Common myeloid progenitor, CD34-positive (primary cell): ENCODE results near the gene MYL12A.
A peak's percentile ranks its signal among the peaks of the same experiment; 100 is the strongest.

Experiments
- CTCF ChIA-PET: fragments of 350-600 bp; sonication (Branson Sonifier 250); formaldehyde crosslinking; loops from one replicate; lab custom pipeline; 2021; ENCODE audit warnings: antibody characterized with exemption; lab: Charles Lee
- POLR2A ChIA-PET: fragments of 350-600 bp; sonication (Branson Sonifier 250); formaldehyde crosslinking; loops from one replicate; lab custom pipeline; 2021; ENCODE audit warnings: antibody characterized with exemption; lab: Charles Lee
- DNase-seq, 3 donors: peaks; one replicate each; pipeline versions ENCODE4 v3.0.0 to v3.0.0-alpha.2; 2013
- H3K27ac ChIP-seq, 2 experiments: 1 replicate in 1 of 2; 2 replicates in 1 of 2; pipeline ENCODE4 v1.7.0; 2013; ENCODE audit warnings: inconsistent platforms in 2 of 2, low read length in 2 of 2, mild to moderate bottlenecking in 2 of 2, low read depth in 1 of 2, moderate library complexity in 1 of 2; ENCODE audit not compliant: severe bottlenecking in 2 of 2, insufficient read depth in 1 of 2, poor library complexity in 1 of 2
- H3K27me3 ChIP-seq, 5 experiments: replicated peaks in 2 of 5; 1 replicate in 3 of 5; 2 replicates in 2 of 5; pipeline versions ENCODE4 v1.6.1 to v1.7.0; 2013; ENCODE audit warnings: low read length in 4 of 5, mild to moderate bottlenecking in 2 of 5, moderate library complexity in 2 of 5, inconsistent platforms in 1 of 5; ENCODE audit not compliant: insufficient read depth in 5 of 5, control insufficient read depth in 4 of 5
- H3K36me3 ChIP-seq, 4 experiments: 1 replicate in 2 of 4; 2 replicates in 2 of 4; pipeline versions ENCODE4 v1.6.1 to v1.7.0; 2013; ENCODE audit warnings: low read length in 3 of 4, control low read depth in 1 of 4, mild to moderate bottlenecking in 1 of 4; ENCODE audit not compliant: control insufficient read depth in 4 of 4, insufficient read depth in 4 of 4
- H3K4me1 ChIP-seq, 4 experiments: 1 replicate in 3 of 4; 2 replicates in 1 of 4; pipeline versions ENCODE4 v1.6.1 to v1.7.1; 2013; ENCODE audit warnings: low read length in 3 of 4, mild to moderate bottlenecking in 3 of 4, control low read depth in 1 of 4, inconsistent platforms in 1 of 4, moderate library complexity in 1 of 4; ENCODE audit not compliant: control insufficient read depth in 4 of 4, insufficient read depth in 4 of 4; ENCODE audit errors: control extremely low read depth in 1 of 4
- H3K4me3 ChIP-seq, 7 experiments: 1 replicate in 4 of 7; 2 replicates in 3 of 7; pipeline versions ENCODE4 v1.5.1 to v1.7.0; 2013; ENCODE audit warnings: mild to moderate bottlenecking in 7 of 7, low read length in 6 of 7, moderate library complexity in 6 of 7, inconsistent platforms in 2 of 7, low read depth in 2 of 7, control low read depth in 1 of 7; ENCODE audit not compliant: insufficient read depth in 4 of 7, control insufficient read depth in 1 of 7; ENCODE audit errors: extremely low read depth in 1 of 7
- H3K9me3 ChIP-seq, 5 experiments: 1 replicate in 4 of 5; 2 replicates in 1 of 5; pipeline versions ENCODE4 v1.6.1 to v1.7.1; 2013; ENCODE audit warnings: low read length in 4 of 5, mild to moderate bottlenecking in 2 of 5, inconsistent platforms in 1 of 5, low read depth in 1 of 5, moderate library complexity in 1 of 5; ENCODE audit not compliant: control insufficient read depth in 4 of 5, insufficient read depth in 2 of 5; ENCODE audit errors: control extremely low read depth in 1 of 5
- WGBS: methylation state at CpG from one replicate; pipeline ENCODE4 v1.1.5; 2013; ENCODE audit not compliant: insufficient coverage; 5-methylcytosine and 5-hydroxymethylcytosine counted together

Gene MYL12A

DNA sequence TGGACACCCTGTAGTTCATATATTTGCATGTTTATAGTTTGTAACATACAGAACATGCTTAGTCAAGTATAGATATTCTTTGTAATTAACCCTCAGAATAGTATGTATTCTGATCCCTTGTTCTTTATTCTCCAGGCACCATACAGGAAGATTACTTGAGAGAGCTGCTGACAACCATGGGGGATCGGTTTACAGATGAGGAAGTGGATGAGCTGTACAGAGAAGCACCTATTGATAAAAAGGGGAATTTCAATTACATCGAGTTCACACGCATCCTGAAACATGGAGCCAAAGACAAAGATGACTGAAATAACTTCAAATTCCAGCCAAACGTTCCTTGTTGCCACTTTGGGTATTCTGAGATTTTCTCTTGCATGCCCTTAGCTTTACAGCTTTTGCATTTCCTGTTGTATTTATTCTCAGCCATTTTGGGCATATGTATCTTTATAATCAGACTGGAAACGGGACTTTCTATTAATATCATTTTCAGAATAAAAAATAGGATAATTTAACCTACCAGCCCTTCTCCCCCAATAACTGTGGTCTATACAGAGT, 8.1 kb downstream of the MYL12A start:
- peaks cover 14 to 34% (median 24%) of the 10 kb centered on the region in 4 experiments for H3K4me1 ChIP-seq
- peaks cover 20 to 61% (median 39%) of the 10 kb centered on the region in 4 experiments for H3K36me3 ChIP-seq
- no peak overlapping the region for H3K4me3 ChIP-seq
- DNase-seq: no peak
- no peaks in the 10 kb centered on the region for H3K27me3 ChIP-seq
- POLR2A ChIA-PET: interaction anchor here (1.8 kb wide), 1 partner anchor 9 kb away, joined by 9 read pairs; the partner anchor contains the start of gene MYL12A
- H3K27ac ChIP-seq: no peak overlapping the region
- CTCF ChIA-PET: interaction anchor here (0.7 to 3.0 kb wide), 4 partner anchors 10 to 428 kb away, joined by 3 to 10 read pairs (median 3); no protein-coding TSS in a partner anchor
- 67% methylated on average over 2 of the region's 5 CpGs for whole genome bisulfite sequencing
- no peaks in the 10 kb centered on the region for H3K9me3 ChIP-seq

DNA sequence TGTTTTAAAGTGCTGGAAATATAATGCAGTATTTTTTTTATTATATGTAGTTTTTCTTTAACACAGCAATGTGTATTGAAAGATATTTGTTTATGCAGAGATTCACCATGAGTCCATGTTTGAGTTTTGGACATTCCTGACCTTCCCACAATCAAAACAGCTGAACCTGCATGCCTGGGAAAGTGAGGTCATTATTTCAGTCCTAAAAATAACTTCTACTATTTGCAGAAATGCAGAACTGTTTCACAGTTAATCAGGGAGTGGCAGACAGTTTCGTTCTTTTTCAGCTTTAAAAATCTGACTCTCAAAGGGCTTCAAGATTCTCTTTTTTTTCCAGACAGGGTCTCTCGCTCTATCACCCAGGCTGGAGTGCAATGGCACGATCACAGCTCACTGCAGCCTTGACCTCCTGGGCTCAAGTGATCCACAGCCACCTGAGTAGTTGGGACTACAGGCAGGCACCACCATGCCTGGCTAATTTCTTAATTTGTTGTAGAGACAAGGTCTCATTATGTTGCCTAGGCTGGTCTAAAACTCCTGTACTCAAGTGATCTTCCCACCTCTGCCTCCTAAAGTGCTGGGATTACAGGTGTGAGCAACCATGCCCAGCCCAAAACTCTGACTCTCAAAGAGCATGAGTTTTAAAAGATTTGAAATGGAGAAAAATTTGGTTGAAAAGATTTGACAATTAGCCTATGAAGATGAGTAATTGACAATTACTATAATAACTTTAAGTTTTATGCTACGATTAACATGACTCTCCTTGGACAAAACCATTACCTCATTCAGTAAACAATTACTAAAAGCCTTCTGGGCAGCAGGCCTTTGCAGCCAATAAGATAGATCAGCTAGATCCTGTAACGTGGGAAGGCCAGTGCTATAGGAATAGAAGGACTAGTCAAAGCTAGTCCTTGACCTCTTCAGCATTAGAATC, 9.4 kb downstream of the MYL12A start:
- CTCF ChIA-PET: interaction anchor here (0.7 to 3.0 kb wide), 4 partner anchors 9 to 427 kb away, joined by 3 to 10 read pairs (median 4); partner anchors contain the start of gene MYL12A
- peaks cover 18 to 34% (median 26%) of the 10 kb centered on the region in 4 experiments for H3K4me1 ChIP-seq
- 95% methylated on average over 4 of the region's 5 CpGs for WGBS

DNA sequence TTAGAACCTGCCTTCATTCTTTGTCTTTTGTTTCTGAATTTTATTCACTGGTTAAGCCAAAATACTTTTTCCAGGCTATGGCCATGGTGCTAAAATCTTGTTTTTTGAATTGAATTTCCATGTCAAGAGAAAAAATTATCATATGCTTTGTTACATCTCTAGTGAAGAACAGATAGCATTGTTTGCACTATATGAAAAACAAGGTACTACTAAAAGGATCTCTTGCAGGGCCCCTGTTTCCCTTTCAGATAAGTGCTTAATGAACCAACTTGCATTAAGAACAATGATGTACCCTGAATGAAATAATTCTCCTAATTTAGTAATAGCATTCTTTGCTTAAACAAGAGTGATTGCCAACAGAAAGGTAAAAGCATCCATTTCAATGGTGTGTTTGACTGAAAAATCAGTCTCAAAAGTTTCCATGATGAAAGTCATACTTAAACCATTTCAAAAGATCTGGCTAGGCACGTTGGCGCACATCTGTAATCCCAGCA, 10.1 kb downstream of the MYL12A start:
- POLR2A ChIA-PET: interaction anchor here (1.1 kb wide), 1 partner anchor 10 kb away, joined by 4 read pairs; the partner anchor contains the start of gene MYL12A
- H3K36me3 ChIP-seq: peaks cover 20 to 60% (median 39%) of the 10 kb centered on the region in 4 experiments
- no peak overlapping the region for H3K27ac ChIP-seq
- CTCF ChIA-PET: no interaction called here
- DNase-seq: no peak
- H3K9me3 ChIP-seq: no peaks in the 10 kb centered on the region
- no peak overlapping the region for H3K4me3 ChIP-seq
- no peaks in the 10 kb centered on the region for H3K27me3 ChIP-seq
- WGBS: 92% methylated on average over 2 of the region's 2 CpGs
- peaks cover 16 to 33% (median 24%) of the 10 kb centered on the region in 4 experiments for H3K4me1 ChIP-seq

More for the DNA sequence above, 9.4 kb downstream of the MYL12A start:
- Histone ChIP-seq H3K27me3 (no peaks in the 10 kb centered on the region), H3K9me3 (no peaks in the 10 kb centered on the region), H3K36me3 (peaks cover 20 to 61% (median 39%) of the 10 kb centered on the region in 4 experiments), H3K27ac (no peak overlapping the region), H3K4me3 (no peak overlapping the region)
- POLR2A ChIA-PET: interaction anchor here (1.1 to 1.8 kb wide), 2 partner anchors 9 to 10 kb away, joined by 4 to 9 read pairs; partner anchors contain the start of gene MYL12A
- DNase-seq: no peak

DNA sequence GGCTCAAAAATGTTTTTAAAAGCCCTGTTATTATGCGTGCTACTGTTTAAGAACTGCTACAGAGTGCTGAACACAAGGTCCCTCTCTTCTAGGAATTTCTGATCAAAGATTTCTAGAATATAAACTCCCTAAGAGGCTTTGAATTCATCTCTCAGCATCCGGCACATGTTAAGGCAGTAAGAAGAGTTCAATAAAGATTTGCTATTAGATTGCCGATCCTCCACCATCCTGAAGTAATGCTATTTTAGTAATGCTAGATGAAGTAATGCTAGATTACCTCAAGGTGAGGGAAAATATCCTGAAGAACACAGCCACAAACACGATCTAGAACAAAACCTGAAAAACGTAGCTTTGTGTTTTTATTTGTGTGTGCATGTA, 13.4 kb downstream of the MYL12A start:
- WGBS: 15% methylated on average over 3 of the region's 5 CpGs

DNA sequence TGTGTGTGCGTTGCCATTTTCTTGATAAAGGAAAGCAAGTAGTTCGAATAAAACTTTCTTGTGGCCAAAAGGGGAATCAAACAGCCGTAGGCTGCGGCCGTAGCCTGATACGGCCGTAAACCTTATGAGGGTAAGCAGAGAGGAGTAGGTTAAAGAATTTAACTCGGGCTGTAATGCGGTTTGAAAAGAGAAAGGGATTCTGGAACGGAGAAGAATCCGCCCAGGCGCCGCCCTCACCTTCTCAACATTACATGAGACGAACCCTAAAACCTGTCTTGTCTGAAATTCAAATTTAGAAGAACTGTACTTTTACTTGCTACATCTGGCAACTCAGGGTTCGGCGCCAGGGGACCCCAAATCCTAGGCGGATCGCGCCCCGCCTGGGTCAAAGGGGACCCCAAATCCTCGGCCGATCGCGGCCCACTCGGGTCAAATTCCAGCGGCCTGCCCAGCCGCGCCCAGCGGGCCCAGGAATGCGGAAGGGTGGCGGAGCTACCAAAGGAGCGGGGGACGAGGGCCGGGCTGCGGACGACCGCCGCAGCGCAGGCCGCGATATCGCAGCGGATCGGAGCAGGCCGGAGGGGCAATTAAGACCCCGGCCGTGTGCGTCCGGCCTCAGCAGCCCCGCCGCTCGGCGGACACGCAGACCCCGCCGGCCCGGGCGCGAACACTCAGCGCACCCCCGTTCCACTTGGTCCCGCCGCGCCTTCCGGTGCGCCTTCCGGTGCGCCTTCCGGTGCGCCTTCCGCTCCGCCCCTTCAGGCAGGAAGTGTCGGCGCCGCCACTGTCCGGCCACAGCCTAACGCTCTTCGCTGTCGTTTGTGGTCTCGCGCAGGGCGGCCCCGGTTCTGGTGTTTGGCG, 14.0 kb downstream of the MYL12A start, which contains the start of gene MYL12B:
TSS of gene MYL12B (plus strand) at position 761 of the 861 bp plus-strand sequence. CDS start 10,766 bp downstream, outside the sequence.
- Histone ChIP-seq H3K27ac (peak within 1 kb of the TSS; percentile 95 to 99), H3K9me3 (no peaks in the 10 kb centered on the region), H3K36me3 (peaks cover 8 to 25% (median 15%) of the 10 kb centered on the region in 4 experiments), H3K27me3 (no peaks in the 10 kb centered on the region), H3K4me1 (peaks cover 33 to 57% (median 42%) of the 10 kb centered on the region in 4 experiments), H3K4me3 (peak within 1 kb of the TSS; percentile 83 to 99 (median 90))
- WGBS: under 1% methylated on average over 75 of the region's 84 CpGs
- CTCF ChIA-PET: interaction anchor here (3.5 kb wide), 1 partner anchor 12 kb away, joined by 68 read pairs; the partner anchor contains the start of gene MYL12A
- DNase-seq: peak; percentile 89 to 96 (median 93)
- POLR2A ChIA-PET: interaction anchor here (0.7 to 6.6 kb wide), 8 partner anchors 9 to 405 kb away, joined by 3 to 90 read pairs (median 4); partner anchors contain the start of gene MYL12A

More for the DNA sequence above, 13.4 kb downstream of the MYL12A start:
- no peaks in the 10 kb centered on the region for H3K9me3 ChIP-seq
- H3K36me3 ChIP-seq: peaks cover 8 to 29% (median 18%) of the 10 kb centered on the region in 4 experiments
- DNase-seq: no peak
- H3K4me3 ChIP-seq: peak overlapping the region in 6 of 7 experiments; percentile 83 to 99 (median 90)
- no peaks in the 10 kb centered on the region for H3K27me3 ChIP-seq
- H3K27ac ChIP-seq: peak overlapping the region; percentile 95 to 99
- peaks cover 31 to 52% (median 41%) of the 10 kb centered on the region in 4 experiments for H3K4me1 ChIP-seq
- CTCF ChIA-PET: interaction anchor here (1.0 to 3.5 kb wide), 2 partner anchors 10 to 12 kb away, joined by 3 to 68 read pairs; partner anchors contain the start of gene MYL12A
- POLR2A ChIA-PET: interaction anchor here (0.7 to 6.6 kb wide), 7 partner anchors 9 to 405 kb away, joined by 3 to 90 read pairs (median 5); partner anchors contain the start of gene MYL12A
